K562 (cell line): ENCODE measurements around the gene SFT2D2. TPM values are rescaled to one million over a fixed set of nuclear protein-coding genes. Genes with fewer than 3 reads are reported as not detected.

Source experiments
- ATF3 ChIP-seq, 2 experiments: fragments of 450-650 bp in 1 of 2; sonication (generic) in 1 of 2; formaldehyde crosslinking in 1 of 2; IDR thresholded peaks in 1 of 2; conservative IDR thresholded peaks in 1 of 2; 2 replicates each; pipeline versions ENCODE4 v1.6.1 to v1.8.1; 2016 to 2023; ENCODE audit warnings: mild to moderate bottlenecking in 2 of 2, moderate library complexity in 2 of 2, inconsistent platforms in 1 of 2, missing genetic modification reagents in 1 of 2
- BCLAF1 ChIP-seq, 2 experiments: fragments of 450-650 bp in 1 of 2; IDR thresholded peaks; 2 replicates each; pipeline ENCODE4 v1.6.1; 2011 to 2017; ENCODE audit warnings: low read depth in 2 of 2, antibody characterized with exemption in 1 of 2, borderline replicate concordance in 1 of 2, low read length in 1 of 2, mild to moderate bottlenecking in 1 of 2, mixed read lengths in 1 of 2; ENCODE audit not compliant: control insufficient read depth in 1 of 2
- CBX1 ChIP-seq: sonication (generic); IDR thresholded peaks from 2 replicates; pipeline ENCODE4 v1.6.1; 2016; ENCODE audit warnings: antibody characterized with exemption, low read depth, mild to moderate bottlenecking
- CREB3L1 ChIP-seq: fragments of 450-650 bp; IDR thresholded peaks from 2 replicates; pipeline ENCODE4 v1.6.1; 2014; ENCODE audit warnings: low read depth, mild to moderate bottlenecking, moderate library complexity, borderline replicate concordance
- CTCF ChIP-seq, 3 experiments: IDR thresholded peaks in 2 of 3; conservative IDR thresholded peaks in 1 of 3; 2 replicates each; pipeline ENCODE4 v1.5.1; 2011 to 2012; ENCODE audit warnings: low read length in 3 of 3, mild to moderate bottlenecking in 3 of 3, control low read depth in 2 of 3, improper control_type of control experiment in 1 of 3, inconsistent platforms in 1 of 3, low read depth in 1 of 3, mixed read lengths in 1 of 3, moderate library complexity in 1 of 3; ENCODE audit not compliant: insufficient read depth in 2 of 3
- HES1 ChIP-seq: fragments of 450-650 bp; IDR thresholded peaks from 2 replicates; pipeline ENCODE4 v1.6.1; 2016; ENCODE audit warnings: low read depth, mild to moderate bottlenecking, moderate library complexity
- HNRNPUL1 ChIP-seq: fragments of 200-400 bp; formaldehyde crosslinking; IDR thresholded peaks from 2 replicates; pipeline ENCODE4 v1.6.1; 2017; ENCODE audit warnings: low read length
- JUNB ChIP-seq: fragments of 450-650 bp; formaldehyde crosslinking; conservative IDR thresholded peaks from 2 replicates; pipeline ENCODE4 v1.4.0; 2020; ENCODE audit warnings: mild to moderate bottlenecking
- MBD2 ChIP-seq: sonication (generic); IDR thresholded peaks from 2 replicates; pipeline ENCODE4 v1.6.1; 2016; ENCODE audit warnings: low read depth, borderline replicate concordance
- NCOA4 ChIP-seq: fragments of 450-650 bp; IDR thresholded peaks from 2 replicates; pipeline ENCODE4 v1.6.1; 2018; ENCODE audit warnings: mild to moderate bottlenecking; ENCODE audit not compliant: partially characterized antibody
- NFYB ChIP-seq: IDR thresholded peaks from 2 replicates; pipeline ENCODE4 v1.6.1; 2011; ENCODE audit warnings: mild to moderate bottlenecking, moderate library complexity; ENCODE audit not compliant: insufficient read length; ENCODE audit errors: extremely low read depth
- NR3C1 ChIP-seq: sonication (generic); formaldehyde crosslinking; IDR thresholded peaks from 2 replicates; pipeline ENCODE4 v1.8.1; 2022; ENCODE audit warnings: missing genetic modification reagents
- PTTG1 ChIP-seq: fragments of 450-650 bp; IDR thresholded peaks from 2 replicates; pipeline ENCODE4 v1.6.1; 2016; ENCODE audit warnings: low read depth, mild to moderate bottlenecking, missing genetic modification characterization, missing compliant biosample characterization
- SMC3 ChIP-seq: conservative IDR thresholded peaks from 2 replicates; pipeline ENCODE4 v1.6.1; 2011; ENCODE audit warnings: low read depth, low read length, improper control_type of control experiment; ENCODE audit not compliant: insufficient read depth
- TCF15 ChIP-seq: fragments of 250-450 bp; sonication (Bioruptor Pico); IDR thresholded peaks from 2 replicates; pipeline ENCODE4 v1.8.0; 2022; ENCODE audit warnings: moderate library complexity, mild to moderate bottlenecking, inconsistent platforms
- TCFL5 ChIP-seq: fragments of 250-450 bp; sonication (Bioruptor Pico); conservative IDR thresholded peaks from 2 replicates; pipeline ENCODE4 v1.6.1; 2021; ENCODE audit warnings: mild to moderate bottlenecking, moderate library complexity, matching md5 sums
- ZC3H4 ChIP-seq: sonication (generic); formaldehyde crosslinking; IDR thresholded peaks from 2 replicates; pipeline ENCODE4 v1.9.0; 2021; ENCODE audit warnings: missing genetic modification reagents, borderline replicate concordance
- ZNF561 ChIP-seq: fragments of 450-650 bp; formaldehyde crosslinking; conservative IDR thresholded peaks from 2 replicates; pipeline ENCODE4 v1.4.0; 2020; ENCODE audit warnings: mild to moderate bottlenecking, moderate library complexity
- polyA plus RNA-seq, 8 experiments: library from polyadenylated mRNA; depleted of rRNA in 4 of 8; stranded (reverse) in 5 of 8; unstranded in 3 of 8; fragments of >200 nt; fragmentation: Nextera tagmentation in 2 of 8; fragmentation: Illumina TruSeq in 1 of 8; extraction: Ambion mirVana in 2 of 8; extraction: Trizol in 1 of 8; gene quantifications; 2 replicates each; pipeline versions ENCODE4 v1.2.1 to v1.2.3, GENCODE V29; 2011 to 2014; ENCODE audit warnings: inconsistent platforms in 1 of 8, missing spikeins in 1 of 8
- total RNA-seq, 7 experiments: library from RNA; depleted of rRNA in 6 of 7; stranded (reverse); fragments of >200 nt in 6 of 7; fragmentation: Illumina TruSeq in 2 of 7; extraction: Trizol in 2 of 7; gene quantifications; 2 replicates each; pipeline versions ENCODE4 v1.2.1 to v1.2.3, GENCODE V29; 2011 to 2021; ENCODE audit warnings: low replicate concordance in 1 of 7

The SFT2D2 gene
- total and polyA plus RNA-seq, 9 of the 15 experiments (the other 6 are each of a cell fraction or from before 2014, with no cell fraction given), result 3.4 to 50.1 (median 21.6) TPM

GRCh38 chr1:168281603-168282325 is 56.0 kb downstream of the SFT2D2 start (continued):
- TF ChIP-seq PTTG1 (tag), result no peak
- TF ChIP-seq CBX1, result no peak
- no peak for TF ChIP-seq ZNF561
- TF ChIP-seq CREB3L1, result no peak
- TF ChIP-seq ATF3 (IDR thresholded peaks at IDR 0.05), result peak; percentile 35; the same call in 1 of the 2 replicates
- no peak for TF ChIP-seq ATF3 (CRISPR knock-in tag; conservative IDR thresholded peaks at IDR 0.05)
- no peak for TF ChIP-seq NFYB
- no peak for TF ChIP-seq JUNB
- 0 out of 2 replicates have a peak, but pooled peaks have one; percentile 20 for TF ChIP-seq MBD2
- TF ChIP-seq ZC3H4 (CRISPR knock-in tag), result no peak
- no peak for TF ChIP-seq BCLAF1 (IDR thresholded peaks at IDR 0.05; ENCODE audit: borderline replicate concordance in 1 of 2, control insufficient read depth in 1 of 2, low read depth in 2 of 2, low read length in 1 of 2)
- TF ChIP-seq CTCF (IDR thresholded peaks at IDR 0.05 in 2 of 3, conservative IDR thresholded peaks at IDR 0.05 in 1 of 3; ENCODE audit: insufficient read depth in 2 of 3, low read depth in 1 of 3, low read length in 3 of 3), result no peak
- TF ChIP-seq NR3C1, result no peak
- TF ChIP-seq SMC3, result no peak
- TF ChIP-seq TCFL5 (CRISPR knock-in tag), result no peak
- no peak for TF ChIP-seq NCOA4
- TF ChIP-seq TCF15 (CRISPR knock-in tag), result no peak
- no peak for TF ChIP-seq HNRNPUL1
- TF ChIP-seq HES1, result peak; percentile 89
